B cell (primary cell): ENCODE measurements around the gene TMPRSS7. TPM values are rescaled to one million over a fixed set of nuclear protein-coding genes. Genes with fewer than 3 reads are reported as not detected.

Experiments used
- ATAC-seq: fragments of 200-7000 bp; cut with Tn5 transposase; one replicate; pipeline ENCODE4 v1.10.0; 2021; ENCODE audit warnings: low read depth, mild to moderate bottlenecking, moderate number of reproducible peaks, moderate library complexity
- CTCF ChIA-PET: fragments of 350-600 bp; sonication (Branson Sonifier 250); formaldehyde crosslinking; loops from one replicate; lab custom pipeline; 2021; ENCODE audit warnings: antibody characterized with exemption, inconsistent platforms; lab: Charles Lee
- POLR2A ChIA-PET: fragments of 350-600 bp; sonication (Branson Sonifier 250); formaldehyde crosslinking; loops from one replicate; lab custom pipeline; 2021; ENCODE audit warnings: antibody characterized with exemption; lab: Charles Lee
- DNase-seq: peaks from one replicate; pipeline ENCODE4 v3.0.0; 2013
- H2AFZ ChIP-seq: 2 replicates; pipeline ENCODE4 v1.6.1; 2012; ENCODE audit warnings: mild to moderate bottlenecking, low read depth, low read length; ENCODE audit not compliant: insufficient read depth, poor library complexity, severe bottlenecking
- H3K27ac ChIP-seq, 2 donors: 1 replicate in 1 of 2; 2 replicates in 1 of 2; pipeline ENCODE4 v1.5.1; 2012 to 2013; ENCODE audit warnings: low read length in 2 of 2, mild to moderate bottlenecking in 2 of 2, moderate library complexity in 1 of 2
- H3K27me3 ChIP-seq, 4 experiments: fragments of 200-600 bp in 1 of 4; sonication (generic) in 1 of 4; replicated peaks in 1 of 4; 1 replicate in 2 of 4; 2 replicates in 2 of 4; pipeline versions ENCODE4 v1.6.1 to v1.7.0; 2013 to 2016; ENCODE audit warnings: low read length in 3 of 4, mild to moderate bottlenecking in 2 of 4, mixed read lengths in 1 of 4, moderate library complexity in 1 of 4; ENCODE audit not compliant: insufficient read depth in 4 of 4, control insufficient read depth in 3 of 4; ENCODE audit errors: control extremely low read depth in 1 of 4
- H3K36me3 ChIP-seq, 2 experiments: replicated peaks in 1 of 2; 1 replicate in 1 of 2; 2 replicates in 1 of 2; pipeline versions ENCODE4 v1.6.1 to v1.7.1; 2013; ENCODE audit warnings: low read length in 1 of 2; ENCODE audit not compliant: insufficient read depth in 2 of 2, control insufficient read depth in 1 of 2; ENCODE audit errors: control extremely low read depth in 1 of 2, extremely low read depth in 1 of 2
- H3K4me1 ChIP-seq, 2 donors: fragments of 200-600 bp in 1 of 2; sonication (generic) in 1 of 2; 1 replicate in 1 of 2; 2 replicates in 1 of 2; pipeline versions ENCODE4 v1.5.1 to v1.6.1; 2013 to 2017; ENCODE audit warnings: low read length in 2 of 2; ENCODE audit not compliant: control insufficient read depth in 2 of 2, insufficient read depth in 2 of 2
- H3K4me2 ChIP-seq: replicated peaks from 2 replicates; pipeline ENCODE3; 2012; ENCODE audit warnings: mild to moderate bottlenecking, low read depth, low read length; ENCODE audit not compliant: poor library complexity, severe bottlenecking
- H3K4me3 ChIP-seq, 5 experiments: fragments of 200-600 bp in 1 of 5; sonication (generic) in 1 of 5; 1 replicate in 3 of 5; 2 replicates in 2 of 5; pipeline versions ENCODE4 v1.5.1 to v1.7.0; 2011 to 2016; ENCODE audit warnings: low read length in 4 of 5, mild to moderate bottlenecking in 4 of 5, low read depth in 2 of 5, control low read depth in 1 of 5, moderate library complexity in 1 of 5; ENCODE audit not compliant: insufficient read depth in 1 of 5; ENCODE audit errors: control extremely low read depth in 1 of 5, extremely low read depth in 1 of 5
- H3K79me2 ChIP-seq: fragments of 200-600 bp; sonication (generic); one replicate; pipeline ENCODE4 v1.6.0; 2016; ENCODE audit warnings: low read length; ENCODE audit not compliant: control insufficient read depth, insufficient read depth
- H3K9ac ChIP-seq: fragments of 200-600 bp; sonication (generic); 2 replicates; pipeline ENCODE4 v1.6.1; 2017; ENCODE audit warnings: mild to moderate bottlenecking, low read length, moderate library complexity
- H3K9me3 ChIP-seq, 3 donors: one replicate each; pipeline versions ENCODE4 v1.6.1 to v1.7.1; 2013; ENCODE audit warnings: low read length in 2 of 3; ENCODE audit not compliant: control insufficient read depth in 2 of 3, insufficient read depth in 1 of 3; ENCODE audit errors: control extremely low read depth in 1 of 3
- H4K20me1 ChIP-seq: 2 replicates; pipeline ENCODE4 v1.6.0; 2012; ENCODE audit warnings: mild to moderate bottlenecking, low read length; ENCODE audit not compliant: insufficient read depth, control insufficient read depth, poor library complexity, severe bottlenecking
- H3K27ac Mint-ChIP-seq: one replicate; pipeline ENCODE4 v1.8.0; 2021; ENCODE audit warnings: mixed read lengths
- H3K27me3 Mint-ChIP-seq: one replicate; pipeline ENCODE4 v1.8.0; 2021; ENCODE audit warnings: mixed read lengths
- H3K4me1 Mint-ChIP-seq: one replicate; pipeline ENCODE4 v1.8.0; 2021; ENCODE audit warnings: mixed read lengths
- H3K4me3 Mint-ChIP-seq: one replicate; pipeline ENCODE4 v1.8.0; 2021; ENCODE audit warnings: mixed read lengths
- H3K9me3 Mint-ChIP-seq: one replicate; pipeline ENCODE4 v1.8.0; 2022; ENCODE audit warnings: mixed read lengths; ENCODE audit not compliant: insufficient read depth
- EZH2 ChIP-seq: IDR thresholded peaks from 2 replicates; pipeline ENCODE4 v1.6.1; 2012; ENCODE audit warnings: borderline replicate concordance, low read depth, mild to moderate bottlenecking, moderate library complexity, low read length; ENCODE audit not compliant: insufficient read depth, poor library complexity, severe bottlenecking
- WGBS: methylation state at CpG from one replicate; pipeline ENCODE4 v1.1.5; 2013; ENCODE audit warnings: missing lambda C conversion rate; ENCODE audit not compliant: insufficient coverage; 5-methylcytosine and 5-hydroxymethylcytosine counted together
- intact Hi-C: fragments of 100-400 bp; cut with micrococcal nuclease; formaldehyde crosslinking; loops from one replicate; pipeline ENCODE4 v1.10.0; 2022
- polyA plus RNA-seq: library from polyadenylated mRNA; depleted of rRNA; stranded (reverse); fragments of >200 nt; gene quantifications from 2 replicates; pipeline ENCODE4 v1.2.3, GENCODE V29; 2012
- total RNA-seq, 2 donors: library from RNA; stranded (reverse); fragments of 120-200 nt in 1 of 2; gene quantifications; 1 replicate in 1 of 2; 2 replicates in 1 of 2; pipeline versions ENCODE4 v1.2.3 to v1.2.4, GENCODE V29; 2013 to 2022
- TF ChIP-seq, protein P1 (sequence below): fragments of 200-600 bp; IDR thresholded peaks from one replicate; pipeline ENCODE4 v1.8.0; 2022; ENCODE audit warnings: antibody characterized with exemption, mild to moderate bottlenecking

The TMPRSS7 gene
- total and polyA plus RNA-seq, 2 donors (not counting 1 experiment from before 2014, with no cell fraction given): not detected

DNA sequence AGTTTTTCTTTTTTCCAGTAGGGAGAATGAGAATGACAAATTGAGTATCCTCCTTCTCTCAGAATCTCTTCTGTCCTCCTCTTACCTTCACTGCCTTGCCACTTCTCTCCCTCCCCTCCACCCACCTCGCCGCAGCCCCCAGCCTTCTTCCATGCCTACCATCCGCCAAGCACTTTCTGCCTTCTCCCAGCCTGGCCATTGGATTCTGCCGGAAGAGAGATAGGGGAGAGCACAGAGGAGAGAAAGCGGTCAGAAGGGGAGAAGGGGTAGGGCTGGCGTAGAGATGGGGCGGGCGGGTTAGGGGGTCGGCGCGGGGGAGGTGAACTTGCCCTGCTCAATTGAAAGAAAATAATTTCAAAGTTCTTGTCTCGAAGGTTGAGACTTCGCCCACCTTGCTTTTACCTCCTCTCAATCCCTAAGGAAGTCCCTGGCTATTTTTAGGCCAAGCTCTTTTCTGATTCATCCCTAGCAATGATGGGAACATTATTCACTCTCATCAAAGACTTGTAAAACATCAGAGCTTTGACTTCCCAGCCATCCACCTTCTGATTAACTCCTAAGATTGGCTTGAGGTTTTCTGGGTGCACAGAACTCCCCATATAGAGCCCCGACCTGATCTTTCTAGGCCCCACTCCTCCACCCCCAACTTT, 52.5 kb downstream of the TMPRSS7 start:
- Mint-ChIP-seq H3K27ac (peak overlapping the region; percentile 58), H3K9me3 (no peaks in the 10 kb centered on the region), H3K4me1 (peaks cover 28% of the 10 kb centered on the region), H3K27me3 (peaks cover 30% of the 10 kb centered on the region), H3K4me3 (peak overlapping the region; percentile 86)
- peak overlapping the region; percentile 73 for H2AFZ ChIP-seq
- H3K27me3 ChIP-seq: peaks cover 0 to 39% (median 22%) of the 10 kb centered on the region in 4 experiments
- CTCF ChIA-PET: no interaction called here
- H3K9ac ChIP-seq: peak overlapping the region; percentile 60
- peaks cover 0 to 9% (median 0%) of the 10 kb centered on the region in 3 donors for H3K9me3 ChIP-seq
- no peaks in the 10 kb centered on the region for H3K79me2 ChIP-seq
- POLR2A ChIA-PET: no interaction called here
- DNase-seq (no peak), ATAC-seq (no peak)
- 94% methylated on average over 2 of the region's 14 CpGs for WGBS
- H3K36me3 ChIP-seq: no peaks in the 10 kb centered on the region
- TF ChIP-seq, protein P1, sequence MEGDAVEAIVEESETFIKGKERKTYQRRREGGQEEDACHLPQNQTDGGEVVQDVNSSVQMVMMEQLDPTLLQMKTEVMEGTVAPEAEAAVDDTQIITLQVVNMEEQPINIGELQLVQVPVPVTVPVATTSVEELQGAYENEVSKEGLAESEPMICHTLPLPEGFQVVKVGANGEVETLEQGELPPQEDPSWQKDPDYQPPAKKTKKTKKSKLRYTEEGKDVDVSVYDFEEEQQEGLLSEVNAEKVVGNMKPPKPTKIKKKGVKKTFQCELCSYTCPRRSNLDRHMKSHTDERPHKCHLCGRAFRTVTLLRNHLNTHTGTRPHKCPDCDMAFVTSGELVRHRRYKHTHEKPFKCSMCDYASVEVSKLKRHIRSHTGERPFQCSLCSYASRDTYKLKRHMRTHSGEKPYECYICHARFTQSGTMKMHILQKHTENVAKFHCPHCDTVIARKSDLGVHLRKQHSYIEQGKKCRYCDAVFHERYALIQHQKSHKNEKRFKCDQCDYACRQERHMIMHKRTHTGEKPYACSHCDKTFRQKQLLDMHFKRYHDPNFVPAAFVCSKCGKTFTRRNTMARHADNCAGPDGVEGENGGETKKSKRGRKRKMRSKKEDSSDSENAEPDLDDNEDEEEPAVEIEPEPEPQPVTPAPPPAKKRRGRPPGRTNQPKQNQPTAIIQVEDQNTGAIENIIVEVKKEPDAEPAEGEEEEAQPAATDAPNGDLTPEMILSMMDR: no peak
- TF ChIP-seq EZH2: no peak
- H3K4me1 ChIP-seq: peaks cover 14 to 27% of the 10 kb centered on the region in 2 donors
- H3K4me2 ChIP-seq: peak overlapping the region; percentile 78
- no peaks in the 10 kb centered on the region for H4K20me1 ChIP-seq
- peak overlapping the region in 4 of 5 experiments; percentile 54 to 66 (median 60) for H3K4me3 ChIP-seq
- no peak overlapping the region for H3K27ac ChIP-seq
- intact Hi-C loops: no loop called here

DNA sequence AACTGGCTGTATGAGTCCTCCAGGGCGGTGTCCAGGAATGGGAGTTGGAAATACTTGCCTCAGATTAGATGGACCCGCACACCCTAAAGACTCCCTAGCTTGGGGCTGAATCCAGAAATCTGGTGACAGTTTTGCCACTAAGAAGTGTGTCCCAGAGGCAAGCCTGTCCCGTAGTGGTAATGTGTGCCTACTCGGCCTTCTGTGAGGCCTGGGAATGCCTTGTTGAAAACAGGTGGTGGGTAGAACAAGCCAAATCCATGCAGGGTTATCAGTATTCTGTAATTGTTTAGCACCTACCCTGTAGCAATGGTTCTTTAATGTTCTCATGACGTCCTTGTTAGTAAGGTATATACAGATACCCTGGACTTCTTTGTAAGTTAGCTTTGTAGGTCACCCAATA, 53.2 kb downstream of the TMPRSS7 start:
- H3K79me2 ChIP-seq: no peaks in the 10 kb centered on the region
- H3K4me1 ChIP-seq: peaks cover 21 to 34% of the 10 kb centered on the region in 2 donors
- WGBS: 96% methylated on average over 5 of the region's 5 CpGs
- H3K4me3 ChIP-seq: no peak overlapping the region
- H3K27me3 Mint-ChIP-seq: peaks cover 30% of the 10 kb centered on the region
- no peaks in the 10 kb centered on the region for H3K36me3 ChIP-seq
- no peaks in the 10 kb centered on the region for H4K20me1 ChIP-seq
- ATAC-seq (no peak), DNase-seq (no peak)
- no peak overlapping the region for H2AFZ ChIP-seq
- H3K4me2 ChIP-seq: no peak overlapping the region
- no peak overlapping the region for H3K9ac ChIP-seq
- peaks cover 0 to 39% (median 22%) of the 10 kb centered on the region in 4 experiments for H3K27me3 ChIP-seq
- no peak overlapping the region for H3K27ac ChIP-seq
- H3K4me1 Mint-ChIP-seq: peaks cover 35% of the 10 kb centered on the region
- H3K27ac Mint-ChIP-seq: no peak overlapping the region
- POLR2A ChIA-PET: no interaction called here
- TF ChIP-seq, protein P1: no peak
- no peak for TF ChIP-seq EZH2
- H3K4me3 Mint-ChIP-seq: peak overlapping the region; percentile 12
- H3K9me3 Mint-ChIP-seq: no peaks in the 10 kb centered on the region
- CTCF ChIA-PET: no interaction called here
- peaks cover 0 to 9% (median 0%) of the 10 kb centered on the region in 3 donors for H3K9me3 ChIP-seq
- intact Hi-C loops: no loop called here
